ENCODE data around the gene TMEM140. TPM values are rescaled to one million over a fixed set of nuclear protein-coding genes. Genes with fewer than 3 reads are reported as not detected.
A peak's percentile ranks its signal among the peaks of the same experiment; 100 is the strongest.

Gene TMEM140
- total and polyA plus RNA-seq, 2 experiments from 2014 or later = 10.4 TPM; not detected in 1

DNA sequence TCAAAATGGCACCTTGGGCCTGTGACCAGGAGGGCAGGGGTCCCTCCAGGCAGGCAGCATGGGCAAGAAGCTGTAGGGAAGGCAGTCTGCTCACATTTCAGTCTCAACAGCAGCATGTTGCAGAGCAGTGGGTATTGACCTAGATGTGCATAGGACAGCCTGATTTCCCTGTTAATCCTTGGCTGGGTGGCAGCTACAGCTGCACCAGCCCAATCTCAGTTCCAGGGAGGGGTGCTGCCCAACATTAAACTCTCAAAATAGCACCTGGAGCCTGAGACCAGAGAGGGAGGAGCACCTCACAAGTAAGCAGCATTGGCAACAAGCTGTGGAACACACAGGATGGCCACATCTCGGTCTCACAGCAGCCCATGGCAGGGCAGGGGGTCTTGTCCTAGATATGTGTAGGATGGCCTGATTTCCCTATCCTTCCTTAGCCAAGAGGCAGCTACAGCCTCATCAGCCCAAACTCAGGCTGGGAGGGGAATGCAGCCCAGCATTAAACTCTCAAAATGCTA lies 10.3 kb downstream of the TMEM140 start:
- H3K27me3 ChIP-seq = no peaks in the 10 kb centered on the region
- TF ChIP-seq, protein P1, sequence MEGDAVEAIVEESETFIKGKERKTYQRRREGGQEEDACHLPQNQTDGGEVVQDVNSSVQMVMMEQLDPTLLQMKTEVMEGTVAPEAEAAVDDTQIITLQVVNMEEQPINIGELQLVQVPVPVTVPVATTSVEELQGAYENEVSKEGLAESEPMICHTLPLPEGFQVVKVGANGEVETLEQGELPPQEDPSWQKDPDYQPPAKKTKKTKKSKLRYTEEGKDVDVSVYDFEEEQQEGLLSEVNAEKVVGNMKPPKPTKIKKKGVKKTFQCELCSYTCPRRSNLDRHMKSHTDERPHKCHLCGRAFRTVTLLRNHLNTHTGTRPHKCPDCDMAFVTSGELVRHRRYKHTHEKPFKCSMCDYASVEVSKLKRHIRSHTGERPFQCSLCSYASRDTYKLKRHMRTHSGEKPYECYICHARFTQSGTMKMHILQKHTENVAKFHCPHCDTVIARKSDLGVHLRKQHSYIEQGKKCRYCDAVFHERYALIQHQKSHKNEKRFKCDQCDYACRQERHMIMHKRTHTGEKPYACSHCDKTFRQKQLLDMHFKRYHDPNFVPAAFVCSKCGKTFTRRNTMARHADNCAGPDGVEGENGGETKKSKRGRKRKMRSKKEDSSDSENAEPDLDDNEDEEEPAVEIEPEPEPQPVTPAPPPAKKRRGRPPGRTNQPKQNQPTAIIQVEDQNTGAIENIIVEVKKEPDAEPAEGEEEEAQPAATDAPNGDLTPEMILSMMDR (IDR thresholded peaks at IDR 0.05; ENCODE audit: low read depth, low read length) = no peak

DNA sequence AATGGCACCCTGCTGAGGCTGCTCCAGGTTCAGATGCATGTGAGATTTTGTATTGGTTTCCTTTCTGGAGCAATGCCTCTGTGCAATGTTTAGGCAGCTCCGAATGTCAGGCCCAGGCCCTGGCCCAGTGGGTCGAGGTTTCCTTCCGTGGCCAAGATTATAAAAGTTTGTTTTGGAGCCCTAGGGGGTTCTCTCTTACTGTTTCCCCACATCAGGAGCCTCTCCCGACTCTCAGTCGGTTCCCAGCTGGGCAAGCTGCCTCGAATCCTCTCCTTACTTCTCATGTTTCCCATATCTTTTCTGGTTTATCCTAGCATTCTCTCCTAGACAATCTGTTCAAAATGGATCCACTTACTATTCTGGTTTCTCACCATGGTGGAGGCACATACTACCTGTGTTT lies 11.0 kb downstream of the TMEM140 start:
- TF ChIP-seq, protein P1 (IDR thresholded peaks at IDR 0.05; ENCODE audit: low read depth, low read length) = no peak
- H3K4me3 ChIP-seq = no peak overlapping the region
- no peak overlapping the region for H3K27ac ChIP-seq
- no peak for DNase-seq (ENCODE audit: low read depth in 1 of 2, low spot score in 1 of 2)
- no peaks in the 10 kb centered on the region for H3K9me3 ChIP-seq (ENCODE audit: low read depth)
- H3K27me3 ChIP-seq = no peaks in the 10 kb centered on the region
- no peaks in the 10 kb centered on the region for H3K36me3 ChIP-seq
- peaks cover 10% of the 10 kb centered on the region for H3K4me1 ChIP-seq (ENCODE audit: low read depth)

More for the DNA sequence above, 10.3 kb downstream of the TMEM140 start:
- H3K9me3 ChIP-seq (ENCODE audit: low read depth) = no peaks in the 10 kb centered on the region
- H3K27ac ChIP-seq = no peak overlapping the region
- DNase-seq (ENCODE audit: low read depth in 1 of 2, low spot score in 1 of 2) = no peak
- peaks cover 10% of the 10 kb centered on the region for H3K4me1 ChIP-seq (ENCODE audit: low read depth)
- no peaks in the 10 kb centered on the region for H3K36me3 ChIP-seq
- H3K4me3 ChIP-seq = no peak overlapping the region

DNA sequence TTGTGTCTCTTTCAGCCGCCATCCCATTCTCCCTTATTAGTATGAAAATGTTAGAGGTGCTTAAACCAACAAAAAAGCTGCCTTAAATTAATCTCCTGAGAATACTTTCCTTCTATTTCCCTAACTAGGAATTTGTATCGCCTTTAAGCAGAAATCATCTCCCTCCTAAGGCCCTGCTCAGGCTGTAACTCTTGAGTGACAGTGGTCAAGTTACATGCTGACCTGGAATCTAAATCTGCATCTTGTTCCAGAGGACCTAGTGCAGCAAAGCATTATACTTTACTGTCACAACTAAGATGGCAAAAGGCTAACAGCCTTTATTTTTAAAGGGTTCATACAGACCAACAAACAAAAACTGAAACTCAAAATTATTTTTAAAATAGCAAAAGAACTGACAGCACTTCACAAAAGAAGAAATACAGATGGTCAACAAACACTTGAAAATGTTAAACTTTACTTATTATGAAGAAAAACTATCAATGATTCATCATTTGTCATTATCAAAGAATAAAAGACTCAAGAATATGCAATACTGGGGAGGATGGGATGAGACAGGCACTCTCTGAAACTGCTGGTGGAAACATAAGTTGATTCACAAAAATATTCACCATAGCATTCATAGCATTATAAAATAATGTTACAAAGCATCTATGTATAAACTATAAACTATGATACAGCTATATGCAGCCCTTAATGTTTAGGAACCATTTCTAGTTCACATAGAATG lies 11.7 kb downstream of the TMEM140 start:
- H3K9me3 ChIP-seq (ENCODE audit: low read depth) = no peaks in the 10 kb centered on the region
- TF ChIP-seq, protein P1 (IDR thresholded peaks at IDR 0.05; ENCODE audit: low read depth, low read length) = no peak
- no peak for DNase-seq (ENCODE audit: low read depth in 1 of 2, low spot score in 1 of 2)
- peak overlapping the region; percentile 67 for H3K27ac ChIP-seq
- no peaks in the 10 kb centered on the region for H3K27me3 ChIP-seq
- H3K4me1 ChIP-seq (ENCODE audit: low read depth) = peaks cover 10% of the 10 kb centered on the region
- no peaks in the 10 kb centered on the region for H3K36me3 ChIP-seq
- H3K4me3 ChIP-seq = no peak overlapping the region

DNA sequence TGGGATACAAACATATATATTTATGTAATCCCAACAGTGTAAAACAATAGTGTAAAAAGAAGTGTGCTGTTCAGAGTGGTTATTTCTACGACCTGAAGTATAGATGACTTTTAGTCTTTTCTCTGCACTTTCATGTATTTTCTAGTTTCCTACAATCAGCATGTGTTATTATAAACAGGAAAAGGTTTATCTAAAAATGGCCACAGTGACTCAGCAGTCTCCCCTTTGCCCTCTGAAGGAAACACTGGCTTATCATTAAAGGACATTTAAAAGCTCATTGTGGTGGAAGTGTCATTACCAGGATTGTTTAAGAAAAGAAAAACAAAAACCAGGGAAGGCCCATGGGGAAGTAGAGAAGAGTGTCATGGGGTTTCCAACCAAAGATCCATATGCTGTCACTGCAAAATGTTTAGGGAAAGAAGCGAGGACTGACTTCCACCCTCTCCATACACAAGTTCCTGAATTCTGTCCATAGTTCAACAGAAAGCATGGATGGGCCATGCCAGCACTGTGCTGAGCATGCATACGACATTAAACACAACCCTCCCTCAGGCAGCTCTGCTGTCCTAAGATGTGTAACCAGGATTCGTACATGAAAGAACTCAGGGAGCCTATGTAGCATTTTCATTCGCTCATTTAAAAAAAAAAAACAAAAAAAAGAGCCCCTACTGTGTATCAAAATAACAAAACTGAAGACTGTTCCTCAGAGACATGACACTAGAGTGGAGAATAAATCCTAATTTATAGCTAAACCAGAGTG lies 12.4 kb downstream of the TMEM140 start:
- TF ChIP-seq, protein P1 (IDR thresholded peaks at IDR 0.05; ENCODE audit: low read depth, low read length) = no peak
- no peaks in the 10 kb centered on the region for H3K27me3 ChIP-seq
- H3K4me1 ChIP-seq (ENCODE audit: low read depth) = peaks cover 10% of the 10 kb centered on the region
- no peak overlapping the region for H3K4me3 ChIP-seq
- no peaks in the 10 kb centered on the region for H3K36me3 ChIP-seq
- peak overlapping the region; percentile 67 for H3K27ac ChIP-seq
- no peaks in the 10 kb centered on the region for H3K9me3 ChIP-seq (ENCODE audit: low read depth)
- peak in 1 of 2 donors; percentile 64 for DNase-seq (ENCODE audit: low read depth in 1 of 2, low spot score in 1 of 2)

DNA sequence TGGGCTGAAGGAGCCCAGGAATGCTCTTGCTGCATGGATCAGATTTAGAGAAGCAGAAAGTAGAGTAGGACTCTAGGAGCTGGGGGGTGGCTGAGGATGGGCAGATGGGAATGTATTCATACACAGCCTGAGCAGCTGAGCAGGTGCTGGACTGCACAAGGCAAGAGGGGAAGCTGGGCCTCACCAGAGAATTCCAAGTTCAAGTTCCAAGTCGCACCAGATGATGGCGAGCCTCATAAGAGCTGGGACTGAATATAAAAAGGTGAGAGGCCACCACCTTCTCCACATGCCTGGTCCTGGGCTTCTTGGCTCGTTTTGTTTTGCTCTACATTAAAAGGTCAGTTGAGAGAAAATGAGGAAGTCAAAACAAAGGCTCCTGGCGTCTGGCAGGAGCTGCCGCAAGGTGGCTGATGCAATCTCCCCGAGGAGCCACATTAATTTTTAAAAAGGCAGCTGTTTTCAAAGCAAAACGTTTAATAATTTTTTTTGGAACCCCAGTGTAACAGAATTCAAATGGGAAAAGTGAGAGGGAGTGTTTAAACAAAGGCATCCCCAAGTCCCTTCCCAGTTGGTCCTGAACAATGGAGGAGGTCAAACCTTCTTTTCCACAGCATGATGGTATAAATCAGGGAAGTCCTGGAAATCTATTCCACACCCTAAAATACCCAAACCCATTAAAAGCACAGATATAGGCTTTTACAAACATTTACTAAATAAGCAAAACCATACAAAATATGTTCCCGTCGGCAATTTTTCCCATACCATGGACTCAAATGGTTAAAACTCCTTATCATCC lies 13.2 kb downstream of the TMEM140 start:
- H3K27me3 ChIP-seq = no peaks in the 10 kb centered on the region
- H3K4me1 ChIP-seq (ENCODE audit: low read depth) = peaks cover 10% of the 10 kb centered on the region
- H3K27ac ChIP-seq = peak overlapping the region; percentile 67
- DNase-seq (ENCODE audit: low read depth in 1 of 2, low spot score in 1 of 2) = peak in 1 of 2 donors; percentile 41
- H3K36me3 ChIP-seq = peaks cover 5% of the 10 kb centered on the region
- TF ChIP-seq, protein P1 (IDR thresholded peaks at IDR 0.05; ENCODE audit: low read depth, low read length) = no peak
- no peaks in the 10 kb centered on the region for H3K9me3 ChIP-seq (ENCODE audit: low read depth)
- no peak overlapping the region for H3K4me3 ChIP-seq
